OCI-LY1 (cell line): ENCODE measurements around the gene KLHL25.

ENCODE experiments used
- H2AFZ ChIP-seq: fragments of 200-600 bp; sonication (generic), shearing (Covaris generic); 2 replicates; pipeline ENCODE4 v1.6.0; 2014; ENCODE audit warnings: antibody characterized with exemption, mild to moderate bottlenecking, low read length
- H3F3A ChIP-seq: fragments of 200-600 bp; sonication (generic), shearing (Covaris generic); 2 replicates; pipeline ENCODE4 v1.6.0; 2014; ENCODE audit warnings: mild to moderate bottlenecking, antibody characterized with exemption, low read length, moderate library complexity; ENCODE audit not compliant: insufficient read depth
- H3K27ac ChIP-seq: fragments of 200-600 bp; sonication (generic); 2 replicates; pipeline ENCODE4 v1.5.1; 2014; ENCODE audit warnings: low read length, mixed run types, mild to moderate bottlenecking, low read depth; ENCODE audit not compliant: poor library complexity, severe bottlenecking
- H3K27me3 ChIP-seq: fragments of 200-600 bp; sonication (generic); 2 replicates; pipeline ENCODE4 v1.6.0; 2014; ENCODE audit warnings: antibody characterized with exemption, mild to moderate bottlenecking, low read length, moderate library complexity; ENCODE audit not compliant: insufficient read depth
- H3K36me3 ChIP-seq: fragments of 200-600 bp; sonication (generic); 2 replicates; pipeline ENCODE4 v1.6.1; 2014; ENCODE audit warnings: mild to moderate bottlenecking, antibody characterized with exemption, low read length, moderate library complexity, mixed read lengths; ENCODE audit not compliant: insufficient read depth
- H3K4me1 ChIP-seq: fragments of 200-600 bp; sonication (generic); 2 replicates; pipeline ENCODE4 v1.5.1; 2014; ENCODE audit warnings: mild to moderate bottlenecking, low read length, moderate library complexity; ENCODE audit not compliant: insufficient read depth, severe bottlenecking
- H3K4me2 ChIP-seq: fragments of 200-600 bp; sonication (generic), shearing (Covaris generic); 2 replicates; pipeline ENCODE4 v1.6.1; 2014; ENCODE audit warnings: low read length
- H3K4me3 ChIP-seq: fragments of 200-600 bp; sonication (generic); 2 replicates; pipeline ENCODE4 v1.5.1; 2014; ENCODE audit warnings: low read length, low read depth, mild to moderate bottlenecking, mixed read lengths; ENCODE audit not compliant: poor library complexity, severe bottlenecking
- H3K79me2 ChIP-seq: fragments of 200-600 bp; shearing (Covaris generic); 2 replicates; pipeline ENCODE4 v1.6.1; 2016; ENCODE audit warnings: mixed run types, low read length, mixed read lengths; ENCODE audit not compliant: insufficient read depth
- H3K9ac ChIP-seq: fragments of 200-600 bp; sonication (generic), shearing (Covaris generic); 2 replicates; pipeline ENCODE4 v1.6.1; 2014; ENCODE audit warnings: mild to moderate bottlenecking, low read length, mixed read lengths
- H3K9me2 ChIP-seq: fragments of 200-600 bp; sonication (generic), shearing (Covaris generic); 2 replicates; pipeline ENCODE4 v1.6.1; 2014; ENCODE audit warnings: low read depth, mild to moderate bottlenecking, low read length, mixed read lengths
- H3K9me3 ChIP-seq: fragments of 200-600 bp; shearing (Covaris generic); 2 replicates; pipeline ENCODE4 v1.6.1; 2014; ENCODE audit warnings: low read length, mixed read lengths
- H4K20me1 ChIP-seq: fragments of 200-600 bp; sonication (generic), shearing (Covaris generic); 2 replicates; pipeline ENCODE4 v1.6.0; 2016; ENCODE audit warnings: mild to moderate bottlenecking, low read length; ENCODE audit not compliant: insufficient read depth
- EZH2 ChIP-seq: fragments of 200-600 bp; sonication (generic), shearing (Covaris generic); IDR thresholded peaks from 2 replicates; pipeline ENCODE4 v1.8.0; 2017; ENCODE audit warnings: borderline replicate concordance, mixed run types, mild to moderate bottlenecking, antibody characterized with exemption, low read length, moderate library complexity, mixed read lengths
- TF ChIP-seq, protein P1 (sequence below): fragments of 200-600 bp; sonication (generic), shearing (Covaris generic); IDR thresholded peaks from 2 replicates; pipeline ENCODE4 v1.5.1; 2017; ENCODE audit warnings: mild to moderate bottlenecking, antibody characterized with exemption, low read length, moderate library complexity, mixed read lengths

Gene KLHL25

DNA sequence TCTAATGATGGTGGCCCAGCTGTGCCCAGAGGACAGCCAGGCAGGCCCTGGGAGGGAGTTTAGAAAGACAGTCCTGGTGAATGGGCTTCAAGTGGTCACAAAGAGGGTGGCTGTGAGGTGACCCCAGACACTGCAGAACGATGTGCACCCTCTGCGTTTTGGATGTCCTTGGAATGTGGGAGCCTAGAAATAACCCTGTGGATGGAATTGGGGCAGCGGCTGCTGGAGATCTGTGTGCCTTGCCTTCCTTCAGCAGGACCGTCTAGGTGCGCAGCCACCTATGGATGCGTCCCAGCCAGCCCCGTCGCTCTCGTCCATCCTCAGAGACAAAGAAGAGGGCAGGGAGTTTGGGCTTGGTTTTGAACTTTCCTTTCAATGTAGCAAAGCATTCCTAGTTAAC is 46.5 kb downstream of the KLHL25 start:
- Histone ChIP-seq H3K9me2 (no peaks in the 10 kb centered on the region), H3K9me3 (no peaks in the 10 kb centered on the region), H3K36me3 (peaks cover 63% of the 10 kb centered on the region), H3K27ac (no peak overlapping the region), H3K4me3 (no peak overlapping the region), H3K9ac (no peak overlapping the region), H3F3A (0 out of 2 replicates have a peak, but pooled peaks cover 3% of the 10 kb centered on the region), H2AFZ (no peak overlapping the region), H3K4me2 (no peak overlapping the region), H3K4me1 (no peaks in the 10 kb centered on the region), H4K20me1 (no peaks in the 10 kb centered on the region), H3K27me3 (no peaks in the 10 kb centered on the region), H3K79me2 (no peaks in the 10 kb centered on the region)
- TF ChIP-seq EZH2: no peak
- TF ChIP-seq, protein P1, sequence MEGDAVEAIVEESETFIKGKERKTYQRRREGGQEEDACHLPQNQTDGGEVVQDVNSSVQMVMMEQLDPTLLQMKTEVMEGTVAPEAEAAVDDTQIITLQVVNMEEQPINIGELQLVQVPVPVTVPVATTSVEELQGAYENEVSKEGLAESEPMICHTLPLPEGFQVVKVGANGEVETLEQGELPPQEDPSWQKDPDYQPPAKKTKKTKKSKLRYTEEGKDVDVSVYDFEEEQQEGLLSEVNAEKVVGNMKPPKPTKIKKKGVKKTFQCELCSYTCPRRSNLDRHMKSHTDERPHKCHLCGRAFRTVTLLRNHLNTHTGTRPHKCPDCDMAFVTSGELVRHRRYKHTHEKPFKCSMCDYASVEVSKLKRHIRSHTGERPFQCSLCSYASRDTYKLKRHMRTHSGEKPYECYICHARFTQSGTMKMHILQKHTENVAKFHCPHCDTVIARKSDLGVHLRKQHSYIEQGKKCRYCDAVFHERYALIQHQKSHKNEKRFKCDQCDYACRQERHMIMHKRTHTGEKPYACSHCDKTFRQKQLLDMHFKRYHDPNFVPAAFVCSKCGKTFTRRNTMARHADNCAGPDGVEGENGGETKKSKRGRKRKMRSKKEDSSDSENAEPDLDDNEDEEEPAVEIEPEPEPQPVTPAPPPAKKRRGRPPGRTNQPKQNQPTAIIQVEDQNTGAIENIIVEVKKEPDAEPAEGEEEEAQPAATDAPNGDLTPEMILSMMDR: no peak

DNA sequence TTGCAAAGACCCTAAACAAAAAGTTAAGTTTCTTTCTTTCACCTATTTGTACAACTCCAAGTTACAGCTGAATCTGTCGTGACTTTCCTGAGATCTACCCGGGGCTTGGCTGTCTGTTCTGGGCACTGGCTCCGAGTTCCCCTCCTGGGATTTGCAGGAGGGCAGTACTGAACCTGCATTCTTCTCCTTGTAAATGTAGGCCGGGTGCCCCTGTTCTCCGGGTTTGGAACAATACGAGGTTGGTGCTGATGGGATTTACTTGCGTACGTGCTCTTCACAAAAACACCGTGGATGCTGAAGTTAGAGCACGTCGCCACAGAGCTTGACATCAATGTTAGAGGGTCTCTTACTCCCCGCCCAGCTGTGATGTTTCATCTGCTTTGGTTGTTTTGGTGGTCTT is 48.1 kb downstream of the KLHL25 start:
- Histone ChIP-seq H3K27me3 (no peaks in the 10 kb centered on the region), H3K9ac (no peak overlapping the region)
- TF ChIP-seq EZH2: no peak
- TF ChIP-seq, protein P1: no peak

DNA sequence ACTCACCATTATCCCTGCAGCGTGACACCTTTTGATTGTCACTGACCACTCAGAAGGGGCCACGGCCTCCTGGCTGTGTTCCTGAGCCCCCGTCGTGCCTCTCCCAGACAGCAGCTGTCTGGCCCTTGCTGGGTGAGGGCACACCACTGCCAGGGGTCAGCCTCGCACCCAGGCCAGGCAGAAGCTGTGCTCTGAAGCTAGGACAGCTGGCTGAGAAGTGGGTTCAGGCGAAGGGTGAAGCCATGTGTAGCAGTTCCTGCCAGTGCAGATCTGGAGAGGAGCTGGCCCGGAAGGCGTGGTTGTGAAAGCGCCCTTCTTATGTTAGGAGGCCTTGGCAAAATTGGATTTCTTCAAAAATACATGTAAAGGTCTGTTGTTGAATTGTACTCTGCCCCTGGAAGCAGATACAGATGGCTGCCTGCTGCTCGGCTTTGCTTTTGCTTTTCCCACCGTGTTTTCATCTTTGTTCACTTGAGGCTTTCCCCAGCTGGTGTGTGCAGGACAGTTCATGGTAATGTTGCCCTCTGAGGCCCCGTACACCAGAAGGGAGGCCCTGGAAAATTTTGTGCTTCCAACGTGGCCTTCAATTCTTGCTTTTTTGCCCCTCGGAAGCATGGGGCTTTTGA is 49.1 kb downstream of the KLHL25 start:
- peaks cover 89% of the 10 kb centered on the region for H3K36me3 ChIP-seq
- no peaks in the 10 kb centered on the region for H3K9me2 ChIP-seq
- no peak overlapping the region for H3K4me2 ChIP-seq
- H3K27ac ChIP-seq: no peak overlapping the region
- no peak overlapping the region for H3K9ac ChIP-seq
- no peaks in the 10 kb centered on the region for H4K20me1 ChIP-seq
- H2AFZ ChIP-seq: no peak overlapping the region
- no peaks in the 10 kb centered on the region for H3K9me3 ChIP-seq
- H3K27me3 ChIP-seq: no peaks in the 10 kb centered on the region
- no peaks in the 10 kb centered on the region for H3K79me2 ChIP-seq
- TF ChIP-seq, protein P1: no peak
- no peak for TF ChIP-seq EZH2
- H3K4me1 ChIP-seq: no peaks in the 10 kb centered on the region
- H3K4me3 ChIP-seq: no peak overlapping the region
- 0 out of 2 replicates have a peak, but pooled peaks cover 3% of the 10 kb centered on the region for H3F3A ChIP-seq

More for the DNA sequence above, 48.1 kb downstream of the KLHL25 start:
- Histone ChIP-seq H3F3A (0 out of 2 replicates have a peak, but pooled peaks cover 3% of the 10 kb centered on the region), H3K4me2 (no peak overlapping the region), H3K79me2 (no peaks in the 10 kb centered on the region), H3K27ac (no peak overlapping the region), H2AFZ (no peak overlapping the region), H3K36me3 (peaks cover 79% of the 10 kb centered on the region), H3K4me1 (no peaks in the 10 kb centered on the region), H3K9me3 (no peaks in the 10 kb centered on the region), H4K20me1 (no peaks in the 10 kb centered on the region), H3K4me3 (no peak overlapping the region), H3K9me2 (no peaks in the 10 kb centered on the region)
